K562 (cell line): Measurements from ENCODE around the gene COX5A. TPM values are rescaled to one million over a fixed set of nuclear protein-coding genes. Genes with fewer than 3 reads are reported as not detected.
A peak's percentile ranks its signal among the peaks of the same experiment; 100 is the strongest.

ENCODE experiments used
- CHD7 ChIP-seq: fragments of 200-600 bp; sonication (generic); IDR thresholded peaks from one replicate; pipeline ENCODE4 v1.6.1; 2012; ENCODE audit warnings: mild to moderate bottlenecking, low read depth, low read length, inconsistent platforms
- HCFC1 ChIP-seq: IDR thresholded peaks from 2 replicates; pipeline ENCODE4 v1.6.1; 2012; ENCODE audit warnings: low read depth, low read length, improper control_type of control experiment
- KHSRP ChIP-seq: fragments of 450-650 bp; IDR thresholded peaks from 2 replicates; pipeline ENCODE4 v1.6.1; 2017
- POU5F1 ChIP-seq: fragments of 150-350 bp; IDR thresholded peaks from 2 replicates; pipeline ENCODE4 v1.6.1; 2014; ENCODE audit warnings: borderline replicate concordance, low read length, low read depth, mild to moderate bottlenecking; ENCODE audit not compliant: partially characterized antibody
- TFE3 ChIP-seq: fragments of 450-650 bp; formaldehyde crosslinking; IDR thresholded peaks from 2 replicates; pipeline ENCODE4 v1.4.0; 2020; ENCODE audit warnings: mild to moderate bottlenecking, mixed read lengths
- ZKSCAN8 ChIP-seq: fragments of 200-800 bp; sonication (Bioruptor generic); IDR thresholded peaks from 2 replicates; pipeline ENCODE4 v1.6.1; 2016; ENCODE audit warnings: missing genetic modification characterization, missing compliant biosample characterization
- polyA plus RNA-seq, 8 experiments: library from polyadenylated mRNA; depleted of rRNA in 4 of 8; stranded (reverse) in 5 of 8; unstranded in 3 of 8; fragments of >200 nt; fragmentation: Nextera tagmentation in 2 of 8; fragmentation: Illumina TruSeq in 1 of 8; extraction: Ambion mirVana in 2 of 8; extraction: Trizol in 1 of 8; gene quantifications; 2 replicates each; pipeline versions ENCODE4 v1.2.1 to v1.2.3, GENCODE V29; 2011 to 2014; ENCODE audit warnings: inconsistent platforms in 1 of 8, missing spikeins in 1 of 8
- total RNA-seq, 7 experiments: library from RNA; depleted of rRNA in 6 of 7; stranded (reverse); fragments of >200 nt in 6 of 7; fragmentation: Illumina TruSeq in 2 of 7; extraction: Trizol in 2 of 7; gene quantifications; 2 replicates each; pipeline versions ENCODE4 v1.2.1 to v1.2.3, GENCODE V29; 2011 to 2021; ENCODE audit warnings: low replicate concordance in 1 of 7
- TF ChIP-seq, protein P1 (sequence below): IDR thresholded peaks from 2 replicates; pipeline ENCODE4 v1.6.1; 2014; ENCODE audit warnings: antibody characterized with exemption

COX5A gene
- total and polyA plus RNA-seq, 9 of the 15 experiments (the other 6 are each of a cell fraction or from before 2014, with no cell fraction given) = 86.8 to 553 (median 371) TPM

DNA sequence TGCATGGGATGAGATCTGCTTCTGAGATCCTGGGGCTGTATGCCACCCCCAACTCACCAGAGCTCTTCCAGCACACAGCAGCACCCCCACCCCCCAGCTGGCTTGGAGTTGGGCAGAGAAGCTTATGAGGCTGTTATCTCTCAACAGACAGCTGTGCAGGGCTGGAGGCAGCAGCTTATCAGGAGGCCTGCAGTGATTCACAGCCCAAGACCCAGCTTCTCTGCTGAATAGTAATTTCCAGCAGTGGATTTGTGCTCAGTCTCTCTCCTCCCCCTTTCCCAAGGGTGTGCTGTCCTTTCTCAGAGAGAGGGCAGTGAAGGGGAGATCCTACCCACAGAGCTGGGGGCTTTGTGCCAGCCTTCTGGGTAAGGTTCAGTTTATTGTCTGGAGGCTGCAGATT is 16.6 kb upstream of the COX5A start (continued):
- TF ChIP-seq CHD7 = no peak
- TF ChIP-seq, protein P1, sequence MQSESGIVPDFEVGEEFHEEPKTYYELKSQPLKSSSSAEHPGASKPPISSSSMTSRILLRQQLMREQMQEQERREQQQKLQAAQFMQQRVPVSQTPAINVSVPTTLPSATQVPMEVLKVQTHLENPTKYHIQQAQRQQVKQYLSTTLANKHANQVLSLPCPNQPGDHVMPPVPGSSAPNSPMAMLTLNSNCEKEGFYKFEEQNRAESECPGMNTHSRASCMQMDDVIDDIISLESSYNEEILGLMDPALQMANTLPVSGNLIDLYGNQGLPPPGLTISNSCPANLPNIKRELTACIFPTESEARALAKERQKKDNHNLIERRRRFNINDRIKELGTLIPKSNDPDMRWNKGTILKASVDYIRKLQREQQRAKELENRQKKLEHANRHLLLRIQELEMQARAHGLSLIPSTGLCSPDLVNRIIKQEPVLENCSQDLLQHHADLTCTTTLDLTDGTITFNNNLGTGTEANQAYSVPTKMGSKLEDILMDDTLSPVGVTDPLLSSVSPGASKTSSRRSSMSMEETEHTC = peak; percentile 73; the same call in 1 of the 2 replicates
- no peak for TF ChIP-seq TFE3 (CRISPR knock-in tag)
- TF ChIP-seq POU5F1 = no peak
- peak; percentile 84 for TF ChIP-seq KHSRP
- TF ChIP-seq HCFC1 = 0 out of 2 replicates have a peak, but pooled peaks have one; percentile 18
- peak; percentile 84 for TF ChIP-seq ZKSCAN8
